HG03139 (cell line): ENCODE data around the gene ST6GALNAC1.

ENCODE experiments used
- ATAC-seq: cut with Tn5 transposase; IDR thresholded peaks from one replicate; pipeline ENCODE4 v1.9.1; 2021; ENCODE audit not compliant: unreplicated experiment

ST6GALNAC1 gene, protein sequence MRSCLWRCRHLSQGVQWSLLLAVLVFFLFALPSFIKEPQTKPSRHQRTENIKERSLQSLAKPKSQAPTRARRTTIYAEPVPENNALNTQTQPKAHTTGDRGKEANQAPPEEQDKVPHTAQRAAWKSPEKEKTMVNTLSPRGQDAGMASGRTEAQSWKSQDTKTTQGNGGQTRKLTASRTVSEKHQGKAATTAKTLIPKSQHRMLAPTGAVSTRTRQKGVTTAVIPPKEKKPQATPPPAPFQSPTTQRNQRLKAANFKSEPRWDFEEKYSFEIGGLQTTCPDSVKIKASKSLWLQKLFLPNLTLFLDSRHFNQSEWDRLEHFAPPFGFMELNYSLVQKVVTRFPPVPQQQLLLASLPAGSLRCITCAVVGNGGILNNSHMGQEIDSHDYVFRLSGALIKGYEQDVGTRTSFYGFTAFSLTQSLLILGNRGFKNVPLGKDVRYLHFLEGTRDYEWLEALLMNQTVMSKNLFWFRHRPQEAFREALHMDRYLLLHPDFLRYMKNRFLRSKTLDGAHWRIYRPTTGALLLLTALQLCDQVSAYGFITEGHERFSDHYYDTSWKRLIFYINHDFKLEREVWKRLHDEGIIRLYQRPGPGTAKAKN

DNA sequence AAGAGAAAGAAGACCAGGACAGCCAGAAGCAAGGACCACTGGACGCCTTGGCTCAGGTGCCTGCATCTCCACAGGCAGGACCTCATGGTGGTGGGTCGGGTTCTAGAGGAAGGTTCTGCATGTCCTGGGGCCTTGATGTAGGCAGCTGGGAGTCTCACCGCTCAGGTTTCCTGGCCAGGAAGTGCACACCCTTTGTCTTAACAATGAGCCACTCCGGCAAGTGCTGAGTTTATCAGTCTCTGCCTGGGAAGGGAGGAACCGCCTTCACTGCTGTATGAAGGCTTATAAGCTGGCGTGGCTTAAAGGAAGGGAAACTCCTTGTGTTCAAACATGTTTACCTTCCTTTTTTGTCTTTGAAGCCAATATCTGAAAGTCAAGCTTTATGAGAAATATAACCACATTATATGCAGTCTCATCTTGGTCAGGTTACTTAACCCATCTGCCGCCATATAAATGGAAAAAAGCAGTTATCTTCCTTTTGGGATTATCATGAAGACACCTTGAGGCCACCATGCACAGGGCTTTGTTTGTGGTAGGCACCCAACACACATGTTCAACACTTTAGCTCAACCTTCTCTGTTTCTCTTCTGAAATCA is at the start of gene ST6GALNAC1:
ST6GALNAC1 (minus strand) TSS at position 205 of the 596 bp plus-strand sequence; CDS start at position 86, 119 bp downstream.
- ATAC-seq, result no peak

DNA sequence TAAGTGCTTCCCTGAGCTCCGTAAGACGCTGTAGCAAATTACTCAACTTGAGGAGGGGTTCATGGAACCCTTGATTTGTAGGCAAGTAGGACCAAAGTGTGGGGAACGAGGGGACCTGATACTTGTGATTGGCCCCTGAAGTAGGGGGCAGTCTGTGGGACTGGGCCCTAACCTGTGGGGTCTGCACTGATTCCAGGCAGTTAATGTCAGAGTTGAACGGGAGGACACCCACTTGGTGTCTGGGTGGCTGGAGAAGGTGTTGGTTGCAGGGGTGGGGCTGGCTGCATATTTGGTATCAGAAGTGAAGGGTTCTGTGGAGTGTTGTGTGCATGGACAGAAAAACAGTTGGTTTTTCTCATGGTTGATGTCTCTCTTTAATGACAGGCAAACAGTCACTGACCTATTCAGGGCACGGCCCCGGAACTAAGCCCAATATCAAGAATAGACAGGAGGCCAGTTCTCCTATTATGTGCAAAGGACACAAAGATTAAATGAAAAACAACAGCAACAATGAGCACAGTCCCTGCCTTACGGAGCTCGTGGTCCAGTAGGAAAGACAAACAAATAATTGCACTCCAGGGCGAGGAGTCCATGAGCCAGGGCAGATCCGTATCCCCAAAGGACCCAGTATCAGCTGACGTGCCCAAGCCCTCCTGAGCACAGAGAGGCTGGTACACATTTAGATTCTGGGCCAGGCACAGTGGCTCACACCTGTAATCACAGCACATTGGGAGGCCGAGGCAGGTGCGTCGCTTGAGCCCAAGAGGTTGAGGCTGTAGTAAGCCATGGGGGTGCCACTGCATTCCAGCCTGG is 48.0 kb upstream of the ST6GALNAC1 start:
- no peak for ATAC-seq

DNA sequence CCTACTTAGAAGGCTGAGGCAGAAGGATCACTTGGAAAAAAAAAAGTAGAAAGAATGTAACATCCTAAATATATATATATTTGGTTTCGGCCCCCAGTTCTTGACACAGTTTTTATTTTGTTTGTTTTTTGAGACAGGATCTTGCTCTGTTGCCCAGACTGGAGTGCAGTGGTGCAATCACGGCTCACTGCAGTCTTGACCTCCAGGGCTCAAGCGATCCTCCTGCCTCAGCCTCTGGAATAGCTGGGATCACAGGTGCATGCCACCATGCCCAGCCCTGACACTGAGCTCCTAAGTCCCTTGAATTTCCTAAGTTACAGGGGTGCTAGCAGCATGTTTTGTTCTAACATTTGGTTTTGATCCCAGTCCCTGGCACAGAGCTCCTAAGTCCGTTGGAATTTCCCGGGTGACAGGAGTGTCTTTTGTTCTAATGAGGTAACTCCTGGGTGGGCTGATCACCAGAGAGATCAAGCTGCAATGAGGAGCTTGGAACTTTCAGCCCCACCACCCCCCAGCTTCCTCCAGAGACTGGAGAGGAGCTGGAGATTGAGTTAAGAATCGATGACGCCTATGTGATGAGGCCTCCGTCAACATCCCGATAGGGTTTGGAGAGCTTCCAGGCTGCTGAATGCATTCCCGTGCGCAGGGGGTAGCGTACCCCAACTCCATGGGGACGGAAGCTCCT is 47.2 kb upstream of the ST6GALNAC1 start:
- no peak for ATAC-seq

DNA sequence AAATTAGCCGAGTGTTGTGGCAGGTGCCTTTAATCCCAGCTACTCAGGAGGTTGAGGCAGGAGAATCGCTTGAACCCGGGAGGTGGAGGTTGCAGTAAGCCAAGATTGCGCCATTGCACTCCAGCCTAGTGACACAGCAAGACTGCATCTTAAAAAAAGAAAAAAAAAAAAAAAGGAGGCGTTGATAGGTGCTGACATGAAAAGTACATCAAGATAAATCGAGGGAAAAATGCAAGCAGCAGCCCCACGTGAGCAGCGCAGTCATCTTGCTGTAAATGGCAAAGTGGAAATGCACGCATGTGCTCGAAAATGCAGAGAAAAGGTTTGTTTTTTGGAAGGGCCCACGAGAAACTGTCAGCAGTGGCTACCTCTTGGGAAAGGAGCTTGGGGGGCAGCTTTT is 46.3 kb upstream of the ST6GALNAC1 start:
- no peak for ATAC-seq

DNA sequence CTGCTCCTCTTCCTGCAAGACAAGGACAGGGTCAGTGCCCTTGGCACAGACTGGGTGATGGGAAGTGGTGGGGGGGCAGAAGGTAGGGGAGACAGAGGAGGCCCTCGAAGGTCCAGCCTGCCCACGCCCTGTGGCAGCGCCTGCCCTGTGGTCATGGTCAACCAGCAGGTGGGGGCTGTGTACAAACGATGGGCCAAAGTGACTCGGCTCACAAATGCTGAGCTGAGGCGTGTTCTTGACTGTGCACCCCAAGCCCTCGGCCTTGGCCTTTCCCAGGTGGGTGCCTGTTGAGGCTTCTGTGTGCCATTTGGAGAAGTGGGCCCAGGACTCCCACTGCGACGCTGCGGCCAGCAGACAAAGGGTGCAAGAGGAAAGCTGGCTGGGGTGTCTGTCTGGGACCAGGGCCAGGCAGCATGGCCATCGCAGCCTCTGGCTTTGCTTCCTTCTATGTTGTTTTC is 44.6 kb upstream of the ST6GALNAC1 start:
- no peak for ATAC-seq

DNA sequence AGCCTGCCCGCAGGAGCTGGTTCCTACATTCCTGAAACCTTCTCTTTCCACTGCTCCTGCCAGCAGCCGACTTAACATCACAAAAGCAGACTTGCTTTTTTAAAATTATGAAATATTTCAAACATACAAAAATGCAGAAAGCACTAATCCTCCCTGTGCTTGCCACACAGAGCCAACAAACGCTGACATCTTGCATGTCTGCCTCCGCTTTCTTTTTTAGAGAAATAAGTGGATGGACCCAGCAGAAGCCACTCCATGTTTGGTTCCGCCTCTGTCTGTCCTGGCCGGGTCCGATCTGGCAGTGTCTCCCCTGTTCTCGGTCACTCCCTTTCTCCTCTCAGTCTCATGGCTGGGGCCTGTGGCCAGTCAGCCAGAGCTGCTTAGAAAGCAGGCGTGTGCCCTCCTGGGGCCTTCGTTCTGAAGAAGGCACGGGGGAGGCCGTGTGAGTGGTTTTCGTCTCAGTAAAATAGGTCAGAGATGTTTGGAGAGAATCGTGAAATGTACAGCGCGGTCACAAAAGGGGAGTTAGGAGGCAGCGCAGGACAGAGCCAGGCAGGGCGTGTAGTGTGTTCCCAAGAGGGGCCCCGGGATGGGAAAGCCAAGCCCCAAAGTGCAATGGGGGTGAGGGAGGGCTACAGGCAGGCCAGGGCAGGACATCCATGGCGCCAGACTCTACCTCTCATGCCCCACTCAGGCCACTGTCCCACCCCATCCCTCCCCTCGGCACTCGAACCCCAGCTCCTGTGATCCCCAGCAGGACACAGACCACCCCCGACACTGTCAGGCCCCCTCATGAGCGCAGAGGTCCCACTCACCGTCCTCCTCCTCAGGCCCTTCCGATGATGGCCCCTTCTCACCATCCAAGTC is 44.0 kb upstream of the ST6GALNAC1 start:
- no peak for ATAC-seq

DNA sequence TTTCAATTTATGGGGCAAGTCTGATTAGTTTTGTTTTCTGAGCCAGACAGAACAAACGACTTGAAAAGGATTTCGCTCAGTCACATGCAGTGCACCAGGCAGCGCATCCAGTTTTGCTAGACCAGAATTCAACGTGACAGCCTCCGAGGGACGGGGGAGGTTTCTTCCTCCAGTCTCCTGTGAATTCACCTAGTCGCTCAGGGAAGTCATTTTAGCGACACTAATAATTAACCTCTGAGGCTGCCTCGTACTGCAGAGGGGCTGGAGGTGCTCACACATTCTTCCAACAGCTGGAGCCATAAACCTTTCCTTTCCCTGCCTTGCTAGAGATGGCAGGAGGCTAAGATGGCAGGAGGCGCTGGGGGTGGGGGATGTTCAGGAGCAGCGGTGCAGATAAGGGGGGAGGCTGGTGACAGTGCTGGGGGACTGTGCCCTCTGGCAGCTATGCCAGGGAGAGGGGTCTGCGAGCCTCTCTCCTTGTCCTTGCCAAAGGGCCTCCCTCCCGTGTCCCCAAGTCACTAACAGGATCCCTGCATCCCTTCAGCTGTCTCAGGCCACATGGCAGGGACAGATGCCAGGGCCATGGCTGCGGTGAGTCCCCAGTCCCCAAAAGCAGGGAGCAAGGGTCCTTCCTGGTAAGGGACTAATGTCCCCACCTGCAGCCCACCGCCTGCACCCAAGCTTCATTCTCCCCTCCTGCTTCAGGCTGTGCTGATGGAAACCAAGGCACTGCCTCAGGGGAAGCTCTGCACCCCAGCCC is 43.2 kb upstream of the ST6GALNAC1 start:
- no peak for ATAC-seq

DNA sequence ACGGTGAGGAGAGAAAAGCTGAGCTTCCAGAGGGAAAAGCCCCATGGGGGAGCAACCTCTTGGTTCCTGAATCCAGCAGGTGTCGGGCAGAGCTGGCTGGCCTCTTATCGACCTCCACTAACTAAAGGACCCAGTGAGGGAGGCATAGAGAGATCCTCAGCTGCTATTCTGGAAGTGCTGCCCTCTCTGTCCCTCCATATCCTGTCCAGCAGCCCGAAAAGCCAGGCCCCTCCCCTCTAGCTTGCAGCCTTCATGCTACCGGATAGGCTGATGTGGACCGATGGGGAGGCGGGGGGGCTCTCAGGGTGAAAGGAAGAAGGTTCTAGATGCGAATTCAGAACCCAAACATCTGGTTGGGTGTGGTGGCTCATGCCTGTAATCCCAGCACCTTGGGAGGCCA is 42.3 kb upstream of the ST6GALNAC1 start:
- no peak for ATAC-seq

DNA sequence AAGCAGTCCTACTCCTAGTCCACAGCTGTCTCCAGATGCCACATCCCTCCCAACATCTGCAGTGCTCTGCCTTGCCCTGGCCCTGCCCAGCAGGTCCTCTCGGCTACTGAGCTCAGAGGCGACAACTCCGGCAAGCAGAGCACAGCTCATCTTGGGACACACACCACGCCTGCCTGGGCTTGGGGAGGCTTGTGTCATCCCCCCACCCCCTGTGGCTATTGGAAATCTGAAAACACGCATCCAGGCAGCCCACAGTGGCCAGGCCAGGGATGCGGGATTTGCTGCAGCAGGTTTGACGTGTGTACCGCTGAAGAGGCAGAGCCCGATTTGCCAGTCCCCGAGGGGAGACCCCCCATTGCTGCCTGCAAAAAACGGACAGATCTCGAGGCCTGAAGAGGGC is 41.8 kb upstream of the ST6GALNAC1 start:
- no peak for ATAC-seq

DNA sequence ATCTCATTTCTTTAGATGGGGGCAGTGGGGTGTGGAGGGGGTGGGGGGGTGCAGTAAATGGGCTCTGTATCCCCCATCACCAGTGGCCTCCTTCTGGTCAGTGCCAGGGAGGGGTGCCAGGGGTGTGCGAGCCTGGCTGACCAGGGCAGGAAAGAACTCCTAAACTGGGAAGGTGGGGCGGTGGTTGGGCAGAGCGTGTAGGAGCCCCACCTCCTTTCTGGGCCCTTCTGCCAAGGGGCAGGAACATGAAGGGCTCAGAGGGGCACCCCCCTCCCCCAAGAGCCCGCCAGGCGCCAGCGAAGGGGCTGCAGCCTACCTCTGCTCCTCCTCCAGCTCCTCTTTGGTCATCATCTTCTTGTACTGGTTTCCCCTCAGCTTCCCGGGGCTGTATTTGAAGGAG is 41.2 kb upstream of the ST6GALNAC1 start:
- no peak for ATAC-seq

DNA sequence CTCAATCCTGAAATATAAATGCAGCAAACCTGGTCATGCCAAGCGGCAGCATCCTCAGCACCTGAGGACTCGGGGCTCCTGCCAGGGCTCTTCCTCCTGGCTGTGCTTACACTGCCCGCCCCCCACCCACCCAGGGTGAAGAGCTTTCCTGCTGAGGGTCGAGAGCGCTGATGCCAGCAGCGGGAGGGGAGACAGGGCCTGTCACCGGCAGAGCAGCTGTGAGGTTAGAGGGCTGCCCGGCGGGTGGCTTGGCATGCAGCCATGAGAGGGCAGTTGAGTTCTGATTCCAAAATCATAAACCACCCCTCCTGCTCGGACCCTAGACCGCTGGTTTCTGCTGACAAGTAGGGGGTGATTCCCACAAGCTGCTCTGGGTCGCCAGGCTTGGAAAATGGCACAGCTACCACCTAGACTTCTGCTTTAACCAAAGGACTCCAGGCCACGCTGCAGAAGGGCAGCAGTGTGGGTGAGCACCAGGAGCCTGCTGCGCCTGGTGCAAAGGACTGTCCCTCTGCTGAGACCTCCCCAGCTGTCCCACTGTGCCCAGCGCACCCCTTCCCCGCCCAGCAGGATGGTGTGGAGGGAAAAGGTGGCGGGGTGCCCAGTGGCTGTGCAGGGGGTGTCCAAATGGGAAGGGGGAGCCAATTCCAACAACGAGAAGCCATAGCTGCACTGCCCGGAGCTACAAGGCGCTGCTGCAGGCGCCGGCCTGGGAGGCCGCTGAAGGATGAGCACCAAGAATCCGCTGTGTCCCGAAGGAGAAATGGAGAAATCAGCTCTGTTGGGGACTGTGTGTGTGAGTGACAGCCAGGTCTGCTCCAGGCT is 40.6 kb upstream of the ST6GALNAC1 start:
- no peak for ATAC-seq

DNA sequence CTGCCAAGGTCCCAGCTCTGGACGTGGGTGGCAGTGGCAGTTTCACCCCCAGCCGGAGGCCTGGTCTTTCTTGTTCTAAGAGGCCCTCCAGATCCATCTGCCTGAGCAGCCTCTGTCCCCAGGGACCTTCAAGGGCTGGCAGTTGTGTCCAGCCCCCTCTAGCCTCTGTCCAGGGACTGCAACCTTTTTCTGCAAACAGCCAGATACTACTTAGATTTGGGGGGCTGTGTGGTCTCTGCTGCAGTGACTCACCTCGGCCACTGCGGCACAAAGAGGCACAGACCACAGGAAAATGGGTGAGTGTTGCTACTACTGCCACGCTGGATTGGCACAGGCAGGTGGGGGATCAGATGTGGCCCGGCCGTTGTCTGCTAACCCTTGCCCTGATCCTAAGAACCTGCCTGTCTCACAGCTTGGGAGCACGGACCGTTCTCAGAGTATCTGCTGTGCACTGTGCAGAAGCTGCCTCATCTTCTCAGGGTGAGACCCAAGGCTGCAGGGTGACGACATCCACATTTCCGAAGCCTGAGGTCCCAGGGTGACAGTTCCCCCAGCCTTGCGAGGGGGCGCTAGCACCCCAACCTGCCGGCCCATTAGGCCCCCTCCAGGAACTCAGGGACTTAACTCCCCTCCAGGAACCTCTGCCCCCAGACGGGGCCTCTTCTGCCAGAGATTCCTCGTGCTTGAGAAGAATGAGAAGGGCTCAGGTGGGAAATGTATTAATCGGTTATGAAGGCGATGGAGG is 39.6 kb upstream of the ST6GALNAC1 start:
- ATAC-seq, result no peak

DNA sequence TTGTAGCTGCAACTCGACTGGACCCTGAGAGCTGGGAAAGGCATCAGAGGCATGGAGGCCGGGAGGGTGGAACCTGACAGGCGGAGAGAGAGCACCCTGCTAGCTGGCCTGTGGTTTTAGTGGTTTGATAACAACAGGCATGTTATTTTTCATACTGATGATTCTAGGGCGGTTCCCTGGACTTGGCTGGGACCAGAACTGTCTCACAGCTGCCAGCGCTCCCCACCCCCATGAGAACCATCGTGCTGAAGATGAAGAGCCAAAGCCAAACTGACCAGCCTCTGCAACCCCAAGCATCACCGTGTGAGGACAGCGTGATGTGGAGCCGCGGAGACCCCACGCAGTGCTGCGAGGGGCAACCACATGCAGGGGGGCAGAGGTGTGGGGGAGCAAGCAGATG is 38.7 kb upstream of the ST6GALNAC1 start:
- ATAC-seq, result no peak

DNA sequence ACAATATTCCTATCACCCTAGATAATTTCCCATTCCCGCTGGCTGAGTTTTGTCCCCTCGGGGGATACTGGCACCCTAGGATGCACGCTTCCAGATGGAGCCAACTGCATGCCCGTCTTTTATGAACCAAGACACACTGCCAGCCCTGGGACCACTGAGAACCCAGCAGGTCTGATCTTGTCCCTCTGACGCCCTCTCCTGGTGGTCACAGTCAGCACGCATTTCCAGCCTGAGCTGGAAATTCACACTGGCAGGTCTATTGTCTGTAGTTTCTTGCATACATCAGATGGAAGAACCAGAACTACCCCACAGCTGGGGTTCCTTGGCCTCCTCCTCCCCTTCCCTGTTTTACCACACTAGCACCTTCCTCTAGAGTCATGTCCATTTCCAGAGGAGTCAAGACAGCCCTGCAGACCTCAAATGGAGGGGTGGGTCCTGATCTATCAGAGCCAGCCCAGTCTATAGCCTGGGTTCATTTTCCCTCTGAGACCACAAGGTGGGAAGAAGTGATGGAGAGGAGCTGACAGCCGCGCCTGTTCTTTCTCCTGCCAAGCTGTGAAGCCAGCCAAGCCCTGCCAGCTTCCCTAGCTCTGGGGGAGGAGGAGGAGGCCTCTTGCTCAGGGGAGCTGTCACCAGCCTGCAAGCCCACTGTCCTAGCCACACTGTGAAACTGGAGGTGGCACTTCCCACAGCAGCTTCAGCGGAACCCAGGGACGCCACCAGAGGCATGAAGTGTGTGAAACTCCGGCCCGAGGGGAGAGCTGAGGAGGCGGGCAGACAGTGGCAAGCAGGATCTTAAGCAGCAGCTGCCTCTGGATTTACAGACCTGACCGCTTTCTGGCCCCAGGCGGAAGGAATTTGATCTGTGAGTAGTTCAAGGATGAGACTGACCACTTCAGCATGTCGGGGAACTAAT is 37.9 kb upstream of the ST6GALNAC1 start:
- ATAC-seq, result no peak

DNA sequence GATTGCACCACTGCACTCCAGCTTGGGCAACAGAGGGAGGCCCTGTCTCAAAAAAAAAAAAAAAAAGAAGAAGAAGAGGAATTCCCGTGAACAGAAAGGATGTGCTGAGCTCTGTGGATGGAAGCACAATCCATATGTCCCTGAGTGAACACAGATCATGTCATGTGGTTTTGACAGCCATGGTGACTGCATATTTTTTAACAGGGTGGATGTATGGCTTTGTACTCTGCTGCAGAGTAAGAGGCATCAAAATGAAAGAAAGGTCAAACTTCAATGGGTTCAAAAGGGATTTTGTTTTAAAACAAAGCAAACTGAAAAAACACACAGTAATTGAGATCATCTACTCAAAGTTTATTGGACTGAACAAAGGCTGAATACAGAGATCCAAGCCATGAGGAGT is 35.7 kb upstream of the ST6GALNAC1 start:
- ATAC-seq, result no peak

DNA sequence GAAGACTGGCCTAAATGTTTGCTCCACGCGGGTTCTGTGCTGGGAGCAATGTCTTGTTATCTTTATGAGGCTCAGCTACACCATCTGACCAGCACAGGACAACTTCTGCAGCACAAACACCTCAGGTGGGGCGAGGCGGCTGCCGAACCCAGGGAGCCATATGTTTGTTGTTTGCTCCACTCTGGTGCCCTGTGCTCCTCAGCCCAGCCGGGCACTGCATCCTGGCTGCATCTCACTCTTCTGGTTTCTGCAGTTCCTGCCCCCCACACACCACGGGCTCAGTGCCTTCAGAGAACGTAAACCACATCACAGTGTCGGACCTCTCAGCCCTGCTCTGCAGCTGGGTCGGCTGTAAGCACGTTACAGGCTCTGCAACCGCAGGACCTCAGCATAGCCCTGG is 34.8 kb upstream of the ST6GALNAC1 start:
- no peak for ATAC-seq
